Measurements from ENCODE around the gene A2M.

The A2M gene

GRCh38 chr12:9075138-9075535 lies 40.6 kb downstream of the A2M start:
- CTCF ChIA-PET = no interaction called here
- no peak for TF ChIP-seq CTCF (conservative IDR thresholded peaks at IDR 0.05; ENCODE audit: low read depth)
- no peak for DNase-seq (ENCODE audit: low spot score)
- POLR2A ChIA-PET (ENCODE audit: low non-redundant PET) = no interaction called here
- no peak overlapping the region for H3K27ac ChIP-seq

GRCh38 chr12:9074484-9075137 lies 41.1 kb downstream of the A2M start:
- H3K27ac ChIP-seq = no peak overlapping the region
- ChIA-PET CTCF (interaction anchor here (0.6 kb wide), 1 partner anchor 11 kb away, joined by 3 read pairs; no protein-coding TSS in a partner anchor), POLR2A (ENCODE audit: low non-redundant PET) (no interaction called here)
- no peak for DNase-seq (ENCODE audit: low spot score)
- no peak for TF ChIP-seq CTCF (conservative IDR thresholded peaks at IDR 0.05; ENCODE audit: low read depth)

DNA sequence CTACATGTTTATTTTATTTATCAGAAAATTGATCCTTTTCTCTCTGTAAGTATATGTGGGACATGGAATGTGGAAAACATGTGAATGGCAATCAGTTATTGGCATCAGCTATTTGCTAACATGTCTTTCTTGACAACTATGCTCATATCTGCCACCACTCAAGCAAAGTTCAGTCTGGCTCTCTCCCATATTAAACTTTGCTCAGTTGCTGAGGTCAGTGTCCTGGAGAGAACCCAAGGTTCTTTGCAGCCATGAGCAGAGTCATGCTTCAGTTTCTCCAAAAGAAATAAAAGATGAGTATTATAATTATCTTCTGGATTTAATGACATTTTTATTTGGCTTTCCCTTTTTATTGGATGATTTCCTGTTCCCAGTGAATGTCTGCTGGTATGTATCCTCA lies 42.6 kb downstream of the A2M start:
- no peak overlapping the region for H3K27ac ChIP-seq
- POLR2A ChIA-PET (ENCODE audit: low non-redundant PET) = no interaction called here
- TF ChIP-seq CTCF (conservative IDR thresholded peaks at IDR 0.05; ENCODE audit: low read depth) = no peak
- CTCF ChIA-PET = no interaction called here
- DNase-seq (ENCODE audit: low spot score) = no peak

GRCh38 chr12:9072481-9073038 lies 43.2 kb downstream of the A2M start:
- ChIA-PET CTCF (no interaction called here), POLR2A (ENCODE audit: low non-redundant PET) (no interaction called here)
- TF ChIP-seq CTCF (conservative IDR thresholded peaks at IDR 0.05; ENCODE audit: low read depth) = no peak
- no peak for DNase-seq (ENCODE audit: low spot score)
- no peak overlapping the region for H3K27ac ChIP-seq

GRCh38 chr12:9071969-9072368 lies 43.8 kb downstream of the A2M start:
- H3K27ac ChIP-seq = no peak overlapping the region
- DNase-seq (ENCODE audit: low spot score) = no peak
- no peak for TF ChIP-seq CTCF (conservative IDR thresholded peaks at IDR 0.05; ENCODE audit: low read depth)
- POLR2A ChIA-PET (ENCODE audit: low non-redundant PET) = no interaction called here
- CTCF ChIA-PET = no interaction called here

- DNase-seq (ENCODE audit: low spot score) = no peak
- POLR2A ChIA-PET (ENCODE audit: low non-redundant PET) = no interaction called here
- H3K27ac ChIP-seq = no peak overlapping the region
- no peak for TF ChIP-seq CTCF (conservative IDR thresholded peaks at IDR 0.05; ENCODE audit: low read depth)
- CTCF ChIA-PET = no interaction called here
These were observed 44.2 kb downstream of the A2M start for GRCh38 chr12:9071518-9071917.
